ENCODE data around the gene FGF19.

DNA sequence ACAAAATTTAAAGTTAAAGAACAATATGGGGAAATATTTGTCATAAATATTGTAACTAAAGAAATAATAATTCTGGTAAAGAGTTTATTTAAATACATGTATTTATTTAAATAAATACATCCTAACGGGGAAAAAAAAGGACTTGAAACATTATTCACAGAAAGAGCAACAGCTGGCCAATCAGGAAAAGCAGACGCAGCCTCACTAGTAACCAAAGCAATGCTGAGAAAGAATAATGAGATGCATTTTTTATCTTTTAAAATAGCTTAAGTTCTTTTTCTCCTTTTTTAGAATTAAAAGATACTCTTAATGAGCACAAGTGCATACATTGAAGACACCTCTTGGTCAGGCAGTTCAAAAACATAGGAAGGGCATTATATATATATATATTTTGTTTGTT lies 26.1 kb downstream of the FGF19 start:
- TF ChIP-seq CEBPB (IDR thresholded peaks at IDR 0.05) (no peak), NFIC (IDR thresholded peaks at IDR 0.05) (no peak), TAF1 (IDR thresholded peaks at IDR 0.05; ENCODE audit: low read depth) (no peak), EP300 (IDR thresholded peaks at IDR 0.05; ENCODE audit: borderline replicate concordance) (no peak), FOXM1 (IDR thresholded peaks at IDR 0.05; ENCODE audit: borderline replicate concordance, low read depth) (no peak), RAD21 (IDR thresholded peaks at IDR 0.05; ENCODE audit: low read depth) (no peak), CREB1 (IDR thresholded peaks at IDR 0.05; ENCODE audit: low read depth) (no peak), TEAD4 (IDR thresholded peaks at IDR 0.05) (no peak), TCF12 (IDR thresholded peaks at IDR 0.05; ENCODE audit: low read depth) (no peak), ZBTB7A (IDR thresholded peaks at IDR 0.05; ENCODE audit: low read depth) (no peak)
- TF ChIP-seq, protein P1, sequence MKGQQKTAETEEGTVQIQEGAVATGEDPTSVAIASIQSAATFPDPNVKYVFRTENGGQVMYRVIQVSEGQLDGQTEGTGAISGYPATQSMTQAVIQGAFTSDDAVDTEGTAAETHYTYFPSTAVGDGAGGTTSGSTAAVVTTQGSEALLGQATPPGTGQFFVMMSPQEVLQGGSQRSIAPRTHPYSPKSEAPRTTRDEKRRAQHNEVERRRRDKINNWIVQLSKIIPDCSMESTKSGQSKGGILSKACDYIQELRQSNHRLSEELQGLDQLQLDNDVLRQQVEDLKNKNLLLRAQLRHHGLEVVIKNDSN (IDR thresholded peaks at IDR 0.05), result no peak
- TF ChIP-seq, protein P2, sequence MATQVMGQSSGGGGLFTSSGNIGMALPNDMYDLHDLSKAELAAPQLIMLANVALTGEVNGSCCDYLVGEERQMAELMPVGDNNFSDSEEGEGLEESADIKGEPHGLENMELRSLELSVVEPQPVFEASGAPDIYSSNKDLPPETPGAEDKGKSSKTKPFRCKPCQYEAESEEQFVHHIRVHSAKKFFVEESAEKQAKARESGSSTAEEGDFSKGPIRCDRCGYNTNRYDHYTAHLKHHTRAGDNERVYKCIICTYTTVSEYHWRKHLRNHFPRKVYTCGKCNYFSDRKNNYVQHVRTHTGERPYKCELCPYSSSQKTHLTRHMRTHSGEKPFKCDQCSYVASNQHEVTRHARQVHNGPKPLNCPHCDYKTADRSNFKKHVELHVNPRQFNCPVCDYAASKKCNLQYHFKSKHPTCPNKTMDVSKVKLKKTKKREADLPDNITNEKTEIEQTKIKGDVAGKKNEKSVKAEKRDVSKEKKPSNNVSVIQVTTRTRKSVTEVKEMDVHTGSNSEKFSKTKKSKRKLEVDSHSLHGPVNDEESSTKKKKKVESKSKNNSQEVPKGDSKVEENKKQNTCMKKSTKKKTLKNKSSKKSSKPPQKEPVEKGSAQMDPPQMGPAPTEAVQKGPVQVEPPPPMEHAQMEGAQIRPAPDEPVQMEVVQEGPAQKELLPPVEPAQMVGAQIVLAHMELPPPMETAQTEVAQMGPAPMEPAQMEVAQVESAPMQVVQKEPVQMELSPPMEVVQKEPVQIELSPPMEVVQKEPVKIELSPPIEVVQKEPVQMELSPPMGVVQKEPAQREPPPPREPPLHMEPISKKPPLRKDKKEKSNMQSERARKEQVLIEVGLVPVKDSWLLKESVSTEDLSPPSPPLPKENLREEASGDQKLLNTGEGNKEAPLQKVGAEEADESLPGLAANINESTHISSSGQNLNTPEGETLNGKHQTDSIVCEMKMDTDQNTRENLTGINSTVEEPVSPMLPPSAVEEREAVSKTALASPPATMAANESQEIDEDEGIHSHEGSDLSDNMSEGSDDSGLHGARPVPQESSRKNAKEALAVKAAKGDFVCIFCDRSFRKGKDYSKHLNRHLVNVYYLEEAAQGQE (IDR thresholded peaks at IDR 0.05; ENCODE audit: low read depth), result no peak
- TF ChIP-seq, protein P3, sequence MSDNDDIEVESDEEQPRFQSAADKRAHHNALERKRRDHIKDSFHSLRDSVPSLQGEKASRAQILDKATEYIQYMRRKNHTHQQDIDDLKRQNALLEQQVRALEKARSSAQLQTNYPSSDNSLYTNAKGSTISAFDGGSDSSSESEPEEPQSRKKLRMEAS (IDR thresholded peaks at IDR 0.05), result no peak

Data from Ishikawa (cell line).